Middle frontal gyrus (tissue), 1 donor: ENCODE measurements around the gene TNFRSF12A.

Source experiments
- DNase-seq: peaks from one replicate; pipeline ENCODE4 v3.0.0-alpha.2; 2015; ENCODE audit warnings: low spot score; ENCODE audit errors: extremely low spot score

Gene TNFRSF12A

GRCh38 chr16:3020247-3020603, at the start of gene TNFRSF12A:
Gene TNFRSF12A, plus strand, starts transcription at chr16:3020368. Its CDS starts 30 bp downstream, at chr16:3020398.
- no peak for DNase-seq

GRCh38 chr16:2970563-2970962, 49.6 kb upstream of the TNFRSF12A start:
- DNase-seq = no peak

- no peak for DNase-seq
These were observed 48.8 kb upstream of the TNFRSF12A start for GRCh38 chr16:2971134-2971984.

- DNase-seq = no peak
These were observed 48.0 kb upstream of the TNFRSF12A start for GRCh38 chr16:2971985-2972784.

- DNase-seq = no peak
These were observed 47.1 kb upstream of the TNFRSF12A start for GRCh38 chr16:2973093-2973492.

GRCh38 chr16:2973605-2974318, 46.4 kb upstream of the TNFRSF12A start:
- no peak for DNase-seq

GRCh38 chr16:2974319-2975056, 45.7 kb upstream of the TNFRSF12A start:
- DNase-seq = no peak

GRCh38 chr16:2975161-2975795, 44.9 kb upstream of the TNFRSF12A start:
- DNase-seq = no peak

GRCh38 chr16:2976201-2976600, 44.0 kb upstream of the TNFRSF12A start:
- no peak for DNase-seq

GRCh38 chr16:2976673-2977072, 43.5 kb upstream of the TNFRSF12A start:
- no peak for DNase-seq

- DNase-seq = no peak
These were observed 42.7 kb upstream of the TNFRSF12A start for GRCh38 chr16:2977440-2977839.

GRCh38 chr16:2979669-2980226, 40.4 kb upstream of the TNFRSF12A start:
- DNase-seq = no peak

GRCh38 chr16:2980227-2981176, 39.7 kb upstream of the TNFRSF12A start, which contains the start of gene PKMYT1:
Gene PKMYT1, minus strand, starts transcription at chr16:2980446. Its CDS starts 789 bp downstream, at chr16:2979657.
- DNase-seq = peak; percentile 81

GRCh38 chr16:2981177-2981898, 38.8 kb upstream of the TNFRSF12A start:
- no peak for DNase-seq

GRCh38 chr16:2981899-2982250, 38.3 kb upstream of the TNFRSF12A start:
- no peak for DNase-seq

- no peak for DNase-seq
These were observed 37.8 kb upstream of the TNFRSF12A start for GRCh38 chr16:2982402-2982801.

GRCh38 chr16:2983706-2984136, 36.4 kb upstream of the TNFRSF12A start:
- peak; percentile 71 for DNase-seq

- no peak for DNase-seq
These were observed 34.7 kb upstream of the TNFRSF12A start for GRCh38 chr16:2985462-2985861.
